ENCODE measurements around the gene ZFC3H1.

DNA sequence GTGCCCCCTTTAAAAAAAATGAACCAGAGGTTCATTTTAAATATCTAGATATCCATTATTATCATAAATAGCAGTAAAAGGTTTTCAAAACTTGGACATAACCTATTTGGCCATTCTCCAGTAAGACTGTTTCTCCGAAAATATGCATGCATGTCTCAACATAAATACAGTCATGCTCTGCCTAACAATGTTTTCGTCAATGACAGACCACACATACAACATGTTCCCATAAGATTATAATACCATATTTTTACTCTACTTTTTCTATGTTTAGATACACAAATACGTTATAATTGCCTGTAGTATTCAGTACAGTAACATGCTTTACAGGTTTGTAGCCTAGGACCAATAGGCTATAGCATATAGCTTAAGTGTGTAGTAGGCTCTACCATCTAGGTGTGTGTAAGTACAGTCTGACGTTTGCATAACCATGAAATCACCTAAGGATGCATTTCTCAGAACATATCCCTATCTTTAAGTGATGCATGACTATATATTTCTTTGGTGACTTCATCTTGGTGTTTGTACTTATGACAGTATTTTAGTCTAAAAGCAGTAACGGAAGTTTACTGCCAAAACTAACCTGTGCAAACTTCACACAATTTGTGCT is 25.4 kb upstream of the ZFC3H1 start:
- TF ChIP-seq CTCF (conservative IDR thresholded peaks at IDR 0.05 in 1 of 2, IDR thresholded peaks at IDR 0.05 in 1 of 2; ENCODE audit: extremely low read depth in 1 of 2, insufficient read depth in 1 of 2, low read depth in 1 of 2, low read length in 2 of 2) (no peak), EZH2 (IDR thresholded peaks at IDR 0.05; ENCODE audit: borderline replicate concordance, low read length) (no peak)

Data from mammary epithelial cell (primary cell).